Natural killer cell (primary cell): ENCODE results near the gene ADSS1. TPM values are rescaled to one million over a fixed set of nuclear protein-coding genes. Genes with fewer than 3 reads are reported as not detected.

Source experiments
- ATAC-seq, 3 donors: fragments of 150-1000 bp in 2 of 3; fragments of 200-7000 bp in 1 of 3; cut with Tn5 transposase; 1 replicate in 1 of 3; 2 replicates in 2 of 3; pipeline ENCODE4 v1.10.0; 2021; ENCODE audit warnings: mild to moderate bottlenecking in 2 of 3, moderate library complexity in 2 of 3
- DNase-seq, 2 donors: peaks; one replicate each; pipeline versions ENCODE4 v3.0.0 to v3.0.0-alpha.2; 2013 to 2021; ENCODE audit warnings: mixed read lengths in 1 of 2
- H3K27ac ChIP-seq: one replicate; pipeline ENCODE4 v1.5.1; 2013; ENCODE audit warnings: mild to moderate bottlenecking, low read length
- H3K27me3 ChIP-seq: one replicate; pipeline ENCODE4 v1.6.1; 2013; ENCODE audit warnings: low read length; ENCODE audit not compliant: control insufficient read depth, insufficient read depth
- H3K36me3 ChIP-seq: one replicate; pipeline ENCODE4 v1.6.1; 2013; ENCODE audit warnings: low read length; ENCODE audit not compliant: control insufficient read depth, insufficient read depth
- H3K4me1 ChIP-seq: one replicate; pipeline ENCODE4 v1.6.1; 2013; ENCODE audit warnings: low read length; ENCODE audit not compliant: control insufficient read depth, insufficient read depth
- H3K4me3 ChIP-seq: one replicate; pipeline ENCODE4 v1.5.1; 2013; ENCODE audit warnings: low read length
- H3K9me3 ChIP-seq: one replicate; pipeline ENCODE4 v1.6.1; 2013; ENCODE audit warnings: low read length; ENCODE audit not compliant: control insufficient read depth, insufficient read depth
- H3K27ac Mint-ChIP-seq, 2 donors: one replicate each; pipeline ENCODE4 v1.8.0; 2022; ENCODE audit warnings: mild to moderate bottlenecking in 2 of 2, mixed read lengths in 2 of 2, moderate library complexity in 1 of 2
- H3K27me3 Mint-ChIP-seq, 2 donors: one replicate each; pipeline ENCODE4 v1.8.0; 2022; ENCODE audit warnings: low read depth in 2 of 2, mixed read lengths in 2 of 2
- H3K36me3 Mint-ChIP-seq: one replicate; pipeline ENCODE4 v1.8.0; 2022; ENCODE audit warnings: mixed read lengths
- H3K4me1 Mint-ChIP-seq, 2 donors: one replicate each; pipeline ENCODE4 v1.8.0; 2022; ENCODE audit warnings: mixed read lengths in 2 of 2
- H3K4me3 Mint-ChIP-seq: one replicate; pipeline ENCODE4 v1.8.0; 2022; ENCODE audit warnings: mild to moderate bottlenecking, moderate library complexity, mixed read lengths
- H3K9me3 Mint-ChIP-seq, 2 donors: one replicate each; pipeline ENCODE4 v1.8.0; 2022; ENCODE audit warnings: mixed read lengths in 2 of 2
- CTCF ChIP-seq: fragments of 200-600 bp; IDR thresholded peaks from one replicate; pipeline ENCODE4 v1.8.0; 2022; ENCODE audit warnings: antibody characterized with exemption
- WGBS: methylation state at CpG from one replicate; pipeline ENCODE4 v1.1.7; 2013; ENCODE audit warnings: missing lambda C conversion rate; ENCODE audit not compliant: insufficient coverage; 5-methylcytosine and 5-hydroxymethylcytosine counted together
- intact Hi-C: fragments of 100-400 bp; cut with micrococcal nuclease; formaldehyde crosslinking; loops from one replicate; pipeline ENCODE4 v1.14.2; 2022
- total RNA-seq, 4 donors: library from RNA; stranded (reverse); fragments of 120-200 nt in 1 of 4; gene quantifications; one replicate each; pipeline versions ENCODE4 v1.2.3 to v1.2.4, GENCODE V29; 2013 to 2022

Gene ADSS1
- total RNA-seq, 3 donors from 2014 or later (not counting 1 experiment from before 2014, with no cell fraction given), result 2.1 to 2.7 (median 2.5) TPM

- no peaks in the 10 kb centered on the region for H3K27me3 ChIP-seq
- intact Hi-C loops, result loop anchor here (2.0 kb wide), 1 partner anchor 43 kb away; the partner anchor contains the start of gene AKT1
- peak overlapping the region; percentile 97 for H3K4me3 Mint-ChIP-seq
- DNase-seq (no peak), ATAC-seq (no peak)
- peak overlapping the region; percentile 72 for H3K27ac ChIP-seq
- H3K4me1 Mint-ChIP-seq, result peaks cover 25 to 34% of the 10 kb centered on the region in 2 donors
- no peaks in the 10 kb centered on the region for H3K9me3 ChIP-seq
- H3K36me3 Mint-ChIP-seq, result no peaks in the 10 kb centered on the region
- TF ChIP-seq CTCF, result no peak
- peaks cover 36% of the 10 kb centered on the region for H3K4me1 ChIP-seq
- 75% methylated on average over 90 of the region's 90 CpGs for WGBS
- H3K27me3 Mint-ChIP-seq, result no peaks in the 10 kb centered on the region
- peaks cover 5% of the 10 kb centered on the region for H3K36me3 ChIP-seq
- H3K27ac Mint-ChIP-seq, result peak overlapping the region; percentile 90 to 97
- H3K9me3 Mint-ChIP-seq, result no peaks in the 10 kb centered on the region
- peak overlapping the region; percentile 87 for H3K4me3 ChIP-seq
These were observed 27.8 kb downstream of the ADSS1 start for GRCh38 chr14:104751539-104752422.

- no peaks in the 10 kb centered on the region for H3K9me3 ChIP-seq
- peaks cover 25 to 34% of the 10 kb centered on the region in 2 donors for H3K4me1 Mint-ChIP-seq
- H3K27ac Mint-ChIP-seq, result peak overlapping the region; percentile 90 to 97
- H3K36me3 ChIP-seq, result peaks cover 6% of the 10 kb centered on the region
- no peak for DNase-seq
- H3K9me3 Mint-ChIP-seq, result no peaks in the 10 kb centered on the region
- H3K4me3 Mint-ChIP-seq, result peak overlapping the region; percentile 97
- intact Hi-C loops, result loop anchor here (2.0 kb wide), 1 partner anchor 42 kb away; the partner anchor contains the start of gene AKT1
- no peaks in the 10 kb centered on the region for H3K36me3 Mint-ChIP-seq
- H3K27ac ChIP-seq, result peak overlapping the region; percentile 72
- no peak for TF ChIP-seq CTCF
- no peaks in the 10 kb centered on the region for H3K27me3 Mint-ChIP-seq
- ATAC-seq, result no peak
- H3K27me3 ChIP-seq, result no peaks in the 10 kb centered on the region
- peak overlapping the region; percentile 87 for H3K4me3 ChIP-seq
- H3K4me1 ChIP-seq, result peaks cover 37% of the 10 kb centered on the region
- WGBS, result 2% methylated on average over 21 of the region's 21 CpGs
These were observed 28.4 kb downstream of the ADSS1 start for GRCh38 chr14:104752423-104752734.

- intact Hi-C loops, result loop anchor here (1.0 to 2.0 kb wide), 2 partner anchors 29 to 42 kb away; partner anchors contain the start of genes ADSS1 and AKT1
- Histone ChIP-seq H3K36me3 (peaks cover 8% of the 10 kb centered on the region), H3K4me1 (peaks cover 37% of the 10 kb centered on the region), H3K27ac (peak within 1 kb of the TSS; percentile 84), H3K27me3 (no peaks in the 10 kb centered on the region), H3K4me3 (peak within 1 kb of the TSS; percentile 87), H3K9me3 (no peaks in the 10 kb centered on the region)
- Mint-ChIP-seq H3K4me3 (peak within 1 kb of the TSS; percentile 97), H3K27ac (peak within 1 kb of the TSS; percentile 90 to 97), H3K36me3 (no peaks in the 10 kb centered on the region), H3K4me1 (peaks cover 25 to 34% of the 10 kb centered on the region in 2 donors), H3K9me3 (no peaks in the 10 kb centered on the region), H3K27me3 (no peaks in the 10 kb centered on the region)
- WGBS, result under 1% methylated on average over 95 of the region's 95 CpGs
- DNase-seq, result peak; percentile 98 to 100
- TF ChIP-seq CTCF, result no peak
- peak; percentile 88 to 95 (median 88) for ATAC-seq
These were observed 28.9 kb downstream of the ADSS1 start, which contains the start of gene SIVA1 for GRCh38 chr14:104752735-104753527. Gene SIVA1, plus strand, starts transcription at chr14:104753147. Its CDS starts 55 bp downstream, at chr14:104753202.
